ENCODE results near the gene AGTPBP1.

AGTPBP1 gene

GRCh38 chr9:85716031-85716877 lies 25.5 kb downstream of the AGTPBP1 start:
- Histone ChIP-seq H4K20me1 (peaks cover 0 to 13% (median 3%) of the 10 kb centered on the region in 11 experiments; a peak in 5 of 22 replicates), H3K4me1 (peaks cover 9 to 64% (median 35%) of the 10 kb centered on the region in 10 experiments; a peak in 19 of 20 replicates), H3K27me3 (no peaks in the 10 kb centered on the region), H3K4me3 (peak overlapping the region in 3 of 10 experiments; percentile 10 to 31 (median 19); a peak in 4 of 20 replicates), H3K9ac (peak overlapping the region in 8 of 11 experiments; percentile 10 to 71 (median 64); a peak in 13 of 22 replicates), H3K36me3 (peaks cover 3 to 21% (median 10%) of the 10 kb centered on the region in 11 experiments; a peak in 16 of 22 replicates), H3K4me2 (peak overlapping the region in 9 of 11 experiments; percentile 32 to 91 (median 76); a peak in 17 of 22 replicates), H3K27ac (peak overlapping the region in 10 of 11 experiments; percentile 44 to 90 (median 78); a peak in 19 of 22 replicates), H3K9me3 (replicated peaks in 1 of 11) (peaks cover 10 to 33% (median 20%) of the 10 kb centered on the region in 11 experiments; a peak in 20 of 22 replicates)
- no peak for TF ChIP-seq Cebpa-rat (IDR thresholded peaks at IDR 0.05)

- peaks cover 9 to 61% (median 35%) of the 10 kb centered on the region in 10 experiments; a peak in 19 of 20 replicates for H3K4me1 ChIP-seq
- peaks cover 5 to 27% (median 16%) of the 10 kb centered on the region in 11 experiments; a peak in 17 of 22 replicates for H3K36me3 ChIP-seq
- peaks cover 0 to 13% (median 3%) of the 10 kb centered on the region in 11 experiments; a peak in 5 of 22 replicates for H4K20me1 ChIP-seq
- H3K9me3 ChIP-seq (replicated peaks in 1 of 11): peaks cover 10 to 27% (median 16%) of the 10 kb centered on the region in 11 experiments; a peak in 20 of 22 replicates
- peak overlapping the region in 10 of 11 experiments; percentile 44 to 90 (median 78); a peak in 18 of 22 replicates for H3K27ac ChIP-seq
- H3K9ac ChIP-seq: peak overlapping the region in 8 of 11 experiments; percentile 29 to 71 (median 64); a peak in 14 of 22 replicates
- peak overlapping the region in 9 of 11 experiments; percentile 32 to 91 (median 76); a peak in 17 of 22 replicates for H3K4me2 ChIP-seq
- no peaks in the 10 kb centered on the region for H3K27me3 ChIP-seq
- H3K4me3 ChIP-seq: peak overlapping the region in 3 of 10 experiments; percentile 15 to 31 (median 19); a peak in 2 of 20 replicates
- peak in 4 of 11 experiments; percentile 68 to 88 (median 80); a peak in 10 of 22 replicates for TF ChIP-seq Cebpa-rat (IDR thresholded peaks at IDR 0.05)
Observed at GRCh38 chr9:85715587-85715986, 26.2 kb downstream of the AGTPBP1 start.

GRCh38 chr9:85713897-85714296 lies 27.9 kb downstream of the AGTPBP1 start:
- Histone ChIP-seq H3K27me3 (no peaks in the 10 kb centered on the region), H4K20me1 (peaks cover 0 to 13% (median 3%) of the 10 kb centered on the region in 11 experiments; a peak in 5 of 22 replicates), H3K4me1 (peaks cover 9 to 56% (median 35%) of the 10 kb centered on the region in 10 experiments; a peak in 19 of 20 replicates), H3K4me3 (no peak overlapping the region), H3K9ac (peak overlapping the region in 2 of 11 experiments; percentile 5; a peak in 1 of 22 replicates), H3K4me2 (peak overlapping the region; percentile 5 to 91 (median 39); a peak in 18 of 22 replicates), H3K36me3 (peaks cover 12 to 38% (median 27%) of the 10 kb centered on the region in 11 experiments; a peak in 21 of 22 replicates), H3K27ac (peak overlapping the region in 9 of 11 experiments; percentile 20 to 90 (median 49); a peak in 15 of 22 replicates), H3K9me3 (replicated peaks in 1 of 11) (peaks cover 14 to 29% (median 18%) of the 10 kb centered on the region in 11 experiments)
- no peak for TF ChIP-seq Cebpa-rat (IDR thresholded peaks at IDR 0.05)

GRCh38 chr9:85704744-85705143 lies 37.0 kb downstream of the AGTPBP1 start:
- H3K9me3 ChIP-seq (replicated peaks in 1 of 11): peaks cover 15 to 47% (median 35%) of the 10 kb centered on the region in 11 experiments
- no peak overlapping the region for H3K9ac ChIP-seq
- no peak overlapping the region for H3K27ac ChIP-seq
- no peak overlapping the region for H3K4me2 ChIP-seq
- H4K20me1 ChIP-seq: peaks cover 0 to 14% (median 0%) of the 10 kb centered on the region in 11 experiments; a peak in 7 of 22 replicates
- no peak overlapping the region for H3K4me3 ChIP-seq
- no peaks in the 10 kb centered on the region for H3K27me3 ChIP-seq
- H3K36me3 ChIP-seq: peaks cover 22 to 69% (median 45%) of the 10 kb centered on the region in 11 experiments
- no peak for TF ChIP-seq Cebpa-rat (IDR thresholded peaks at IDR 0.05)
- peaks cover 13 to 42% (median 18%) of the 10 kb centered on the region in 10 experiments for H3K4me1 ChIP-seq

GRCh38 chr9:85703398-85703797 lies 38.4 kb downstream of the AGTPBP1 start:
- Histone ChIP-seq H3K9me3 (replicated peaks in 1 of 11) (peaks cover 1 to 33% (median 22%) of the 10 kb centered on the region in 11 experiments; a peak in 20 of 22 replicates), H3K27me3 (no peaks in the 10 kb centered on the region), H3K4me3 (no peak overlapping the region), H3K9ac (no peak overlapping the region; a peak in 1 of 22 replicates), H3K27ac (peak overlapping the region in 6 of 11 experiments; percentile 2 to 54 (median 12); a peak in 4 of 22 replicates), H4K20me1 (peaks cover 0 to 14% (median 0%) of the 10 kb centered on the region in 11 experiments; a peak in 8 of 22 replicates), H3K36me3 (peaks cover 9 to 59% (median 35%) of the 10 kb centered on the region in 11 experiments; a peak in 20 of 22 replicates), H3K4me1 (peaks cover 13 to 42% (median 18%) of the 10 kb centered on the region in 10 experiments), H3K4me2 (peak overlapping the region; percentile 27 to 79 (median 54))
- TF ChIP-seq Cebpa-rat (IDR thresholded peaks at IDR 0.05): no peak

- Histone ChIP-seq H4K20me1 (peaks cover 0 to 14% (median 0%) of the 10 kb centered on the region in 11 experiments; a peak in 8 of 22 replicates), H3K27ac (peak overlapping the region in 6 of 11 experiments; percentile 2 to 54 (median 12); a peak in 4 of 22 replicates), H3K4me3 (no peak overlapping the region), H3K9me3 (replicated peaks in 1 of 11) (peaks cover 0 to 30% (median 18%) of the 10 kb centered on the region in 11 experiments; a peak in 17 of 22 replicates), H3K9ac (peak overlapping the region in 1 of 11 experiments; percentile 17; a peak in 1 of 22 replicates), H3K4me1 (peaks cover 13 to 44% (median 18%) of the 10 kb centered on the region in 10 experiments), H3K4me2 (peak overlapping the region; percentile 27 to 79 (median 54)), H3K36me3 (peaks cover 7 to 54% (median 30%) of the 10 kb centered on the region in 11 experiments; a peak in 20 of 22 replicates), H3K27me3 (no peaks in the 10 kb centered on the region)
- TF ChIP-seq Cebpa-rat (IDR thresholded peaks at IDR 0.05): no peak
Observed at GRCh38 chr9:85702726-85703289, 38.9 kb downstream of the AGTPBP1 start.

GRCh38 chr9:85702191-85702590 lies 39.6 kb downstream of the AGTPBP1 start:
- peaks cover 0 to 14% (median 0%) of the 10 kb centered on the region in 11 experiments; a peak in 8 of 22 replicates for H4K20me1 ChIP-seq
- no peaks in the 10 kb centered on the region for H3K27me3 ChIP-seq
- peaks cover 13 to 44% (median 18%) of the 10 kb centered on the region in 10 experiments for H3K4me1 ChIP-seq
- peaks cover 0 to 29% (median 18%) of the 10 kb centered on the region in 11 experiments; a peak in 17 of 22 replicates for H3K9me3 ChIP-seq (replicated peaks in 1 of 11)
- no peak for TF ChIP-seq Cebpa-rat (IDR thresholded peaks at IDR 0.05)
- H3K27ac ChIP-seq: peak overlapping the region in 3 of 11 experiments; percentile 13 to 54 (median 24); a peak in 2 of 22 replicates
- H3K4me3 ChIP-seq: no peak overlapping the region
- peaks cover 7 to 54% (median 30%) of the 10 kb centered on the region in 11 experiments; a peak in 20 of 22 replicates for H3K36me3 ChIP-seq
- peak overlapping the region in 6 of 11 experiments; percentile 41 to 79 (median 62); a peak in 9 of 22 replicates for H3K4me2 ChIP-seq
- no peak overlapping the region for H3K9ac ChIP-seq
